Liver (tissue), 9 donors: ENCODE measurements around the gene LRRC61. TPM values are rescaled to one million over a fixed set of nuclear protein-coding genes. Genes with fewer than 3 reads are reported as not detected.

Experiments
- DNase-seq: peaks from one replicate; pipeline ENCODE4 v3.0.0-alpha.2; 2017; ENCODE audit warnings: low spot score
- H3K27ac ChIP-seq, 2 donors: one replicate each; pipeline ENCODE4 v1.7.0; 2013; ENCODE audit warnings: inconsistent platforms in 2 of 2, low read length in 2 of 2, control low read depth in 1 of 2, low read depth in 1 of 2, mild to moderate bottlenecking in 1 of 2
- H3K27me3 ChIP-seq, 4 donors: one replicate each; pipeline versions ENCODE4 v1.6.1 to v1.7.0; 2013; ENCODE audit warnings: low read length in 3 of 4, inconsistent platforms in 1 of 4, mild to moderate bottlenecking in 1 of 4, moderate library complexity in 1 of 4; ENCODE audit not compliant: control insufficient read depth in 4 of 4, insufficient read depth in 4 of 4
- H3K36me3 ChIP-seq, 4 donors: one replicate each; pipeline versions ENCODE4 v1.6.1 to v1.7.0; 2013; ENCODE audit warnings: low read length in 3 of 4, mild to moderate bottlenecking in 3 of 4, low read depth in 1 of 4, moderate library complexity in 1 of 4; ENCODE audit not compliant: control insufficient read depth in 4 of 4, insufficient read depth in 3 of 4
- H3K4me1 ChIP-seq, 4 donors: one replicate each; pipeline versions ENCODE4 v1.6.1 to v1.7.0; 2013; ENCODE audit warnings: low read length in 3 of 4, mild to moderate bottlenecking in 3 of 4, moderate library complexity in 1 of 4; ENCODE audit not compliant: control insufficient read depth in 4 of 4, insufficient read depth in 4 of 4
- H3K4me3 ChIP-seq, 3 donors: one replicate each; pipeline versions ENCODE4 v1.6.1 to v1.7.0; 2013; ENCODE audit warnings: low read length in 3 of 3, control low read depth in 1 of 3, low read depth in 1 of 3, mild to moderate bottlenecking in 1 of 3
- H3K9ac ChIP-seq, 2 donors: one replicate each; pipeline ENCODE4 v1.7.0; 2013; ENCODE audit warnings: low read length in 2 of 2, mild to moderate bottlenecking in 2 of 2, moderate library complexity in 2 of 2, control low read depth in 1 of 2, low read depth in 1 of 2
- H3K9me3 ChIP-seq, 4 donors: one replicate each; pipeline versions ENCODE4 v1.6.1 to v1.7.0; 2013; ENCODE audit warnings: low read length in 3 of 4; ENCODE audit not compliant: control insufficient read depth in 4 of 4
- EGR1 ChIP-seq, 2 donors: IDR thresholded peaks; 2 replicates each; pipeline ENCODE4 v1.6.1; 2016 to 2018; ENCODE audit warnings: antibody characterized with exemption in 2 of 2, low read depth in 2 of 2
- FOXA2 ChIP-seq: IDR thresholded peaks from 2 replicates; pipeline ENCODE4 v1.6.1; 2016; ENCODE audit warnings: antibody characterized with exemption
- GABPA ChIP-seq, 2 donors: IDR thresholded peaks in 1 of 2; conservative IDR thresholded peaks in 1 of 2; 2 replicates each; pipeline ENCODE4 v1.6.1; 2016; ENCODE audit warnings: antibody characterized with exemption in 2 of 2, mild to moderate bottlenecking in 1 of 2, moderate library complexity in 1 of 2
- HNF4A ChIP-seq, 2 donors: conservative IDR thresholded peaks; 2 replicates each; pipeline ENCODE4 v1.6.1; 2016; ENCODE audit warnings: antibody characterized with exemption in 2 of 2, mild to moderate bottlenecking in 2 of 2
- HNF4G ChIP-seq: IDR thresholded peaks from 2 replicates; pipeline ENCODE4 v1.6.1; 2016; ENCODE audit warnings: antibody characterized with exemption
- JUND ChIP-seq, 2 donors: IDR thresholded peaks; 2 replicates each; pipeline ENCODE4 v1.6.1; 2016; ENCODE audit warnings: antibody characterized with exemption in 2 of 2
- NR2F2 ChIP-seq: IDR thresholded peaks from 2 replicates; pipeline ENCODE4 v1.6.1; 2016; ENCODE audit warnings: antibody characterized with exemption
- RAD21 ChIP-seq, 2 donors: IDR thresholded peaks; 2 replicates each; pipeline ENCODE4 v1.6.1; 2016; ENCODE audit warnings: antibody characterized with exemption in 2 of 2, mild to moderate bottlenecking in 2 of 2
- RXRA ChIP-seq, 2 donors: IDR thresholded peaks; 2 replicates each; pipeline ENCODE4 v1.6.1; 2017 to 2018; ENCODE audit warnings: antibody characterized with exemption in 2 of 2, mild to moderate bottlenecking in 1 of 2
- SP1 ChIP-seq: IDR thresholded peaks from 2 replicates; pipeline ENCODE4 v1.6.1; 2018; ENCODE audit warnings: antibody characterized with exemption, mild to moderate bottlenecking
- TAF1 ChIP-seq: conservative IDR thresholded peaks from 2 replicates; pipeline ENCODE4 v1.6.1; 2016; ENCODE audit warnings: antibody characterized with exemption, mild to moderate bottlenecking
- YY1 ChIP-seq: IDR thresholded peaks from 2 replicates; pipeline ENCODE4 v1.6.1; 2016; ENCODE audit warnings: antibody characterized with exemption, mild to moderate bottlenecking
- WGBS: extraction: QIAGEN DNeasy Blood & Tissue Kit; methylation state at CpG from one replicate; pipeline ENCODE4 v1.1.7; 2013; 5-methylcytosine and 5-hydroxymethylcytosine counted together
- polyA plus RNA-seq, 2 donors: library from polyadenylated mRNA; stranded (reverse) in 1 of 2; unstranded in 1 of 2; fragments of 200-250 nt in 1 of 2; fragments of >200 nt in 1 of 2; fragmentation: Nextera tagmentation in 1 of 2; extraction: Ambion mirVana in 1 of 2; gene quantifications; one replicate each; pipeline versions ENCODE4 v1.2.1 to v1.2.3, GENCODE V29; 2013 to 2015
- total RNA-seq, 2 donors: library from RNA; depleted of rRNA; stranded (reverse); fragments of >200 nt; gene quantifications; one replicate each; pipeline ENCODE4 v1.2.3, GENCODE V29; 2014
- TF ChIP-seq, protein P1 (sequence below): IDR thresholded peaks from 2 replicates; pipeline ENCODE4 v1.6.1; 2016; ENCODE audit warnings: antibody characterized with exemption
- TF ChIP-seq, protein P2 (sequence below): IDR thresholded peaks from 2 replicates; pipeline ENCODE4 v1.6.1; 2016; ENCODE audit warnings: antibody characterized with exemption
- TF ChIP-seq, protein P3 (sequence below): IDR thresholded peaks from 2 replicates; pipeline ENCODE4 v1.6.1; 2016; ENCODE audit warnings: antibody characterized with exemption
- TF ChIP-seq, protein P4 (sequence below): fragments of 150-350 bp; IDR thresholded peaks from 2 replicates; pipeline ENCODE4 v1.5.1; 2017; ENCODE audit warnings: improper control_type of control experiment, low read depth, low read length; ENCODE audit not compliant: missing input control
- TF ChIP-seq, protein P5 (sequence below): IDR thresholded peaks from 2 replicates; pipeline ENCODE4 v1.6.1; 2016; ENCODE audit warnings: antibody characterized with exemption, mild to moderate bottlenecking
- donor health status: healthy.
- donor health status: healthy.
- donor health status: healthy.
- donor health status: healthy.
- donor health status: healthy.

Gene LRRC61
- total and polyA plus RNA-seq, 4 donors = 12.0 to 21.0 (median 15.6) TPM

DNA sequence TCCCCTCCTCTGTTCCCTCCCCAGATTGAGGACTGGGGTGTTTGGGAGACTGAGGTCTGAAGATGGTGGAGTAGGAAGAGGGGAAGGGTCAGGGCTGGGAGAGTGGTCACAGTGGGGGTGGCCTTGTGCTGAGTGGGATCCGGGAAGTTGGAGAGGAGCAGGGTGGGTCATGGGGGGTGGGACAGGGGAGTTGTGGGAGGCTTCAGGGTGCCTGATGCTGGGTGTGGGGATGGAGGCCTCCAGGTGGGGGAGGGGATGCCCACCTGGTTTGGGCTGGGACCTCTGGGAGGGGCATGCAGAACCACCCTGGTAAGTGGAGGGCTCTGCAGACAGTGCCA is 58.6 kb downstream of the LRRC61 start:
- WGBS = 85% methylated on average over 1 of the region's 1 CpG
- Histone ChIP-seq H3K27me3 (no peaks in the 10 kb centered on the region), H3K9ac (no peak overlapping the region), H3K27ac (no peak overlapping the region), H3K4me3 (no peak overlapping the region), H3K4me1 (peaks cover 11 to 68% (median 62%) of the 10 kb centered on the region in 4 donors), H3K9me3 (no peaks in the 10 kb centered on the region), H3K36me3 (no peaks in the 10 kb centered on the region)
- no peak for DNase-seq
- TF ChIP-seq GABPA (IDR thresholded peaks at IDR 0.05 in 1 of 2, conservative IDR thresholded peaks at IDR 0.05 in 1 of 2) = no peak
- TF ChIP-seq, protein P1, sequence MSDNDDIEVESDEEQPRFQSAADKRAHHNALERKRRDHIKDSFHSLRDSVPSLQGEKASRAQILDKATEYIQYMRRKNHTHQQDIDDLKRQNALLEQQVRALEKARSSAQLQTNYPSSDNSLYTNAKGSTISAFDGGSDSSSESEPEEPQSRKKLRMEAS = no peak
- no peak for TF ChIP-seq YY1
- TF ChIP-seq, protein P2, sequence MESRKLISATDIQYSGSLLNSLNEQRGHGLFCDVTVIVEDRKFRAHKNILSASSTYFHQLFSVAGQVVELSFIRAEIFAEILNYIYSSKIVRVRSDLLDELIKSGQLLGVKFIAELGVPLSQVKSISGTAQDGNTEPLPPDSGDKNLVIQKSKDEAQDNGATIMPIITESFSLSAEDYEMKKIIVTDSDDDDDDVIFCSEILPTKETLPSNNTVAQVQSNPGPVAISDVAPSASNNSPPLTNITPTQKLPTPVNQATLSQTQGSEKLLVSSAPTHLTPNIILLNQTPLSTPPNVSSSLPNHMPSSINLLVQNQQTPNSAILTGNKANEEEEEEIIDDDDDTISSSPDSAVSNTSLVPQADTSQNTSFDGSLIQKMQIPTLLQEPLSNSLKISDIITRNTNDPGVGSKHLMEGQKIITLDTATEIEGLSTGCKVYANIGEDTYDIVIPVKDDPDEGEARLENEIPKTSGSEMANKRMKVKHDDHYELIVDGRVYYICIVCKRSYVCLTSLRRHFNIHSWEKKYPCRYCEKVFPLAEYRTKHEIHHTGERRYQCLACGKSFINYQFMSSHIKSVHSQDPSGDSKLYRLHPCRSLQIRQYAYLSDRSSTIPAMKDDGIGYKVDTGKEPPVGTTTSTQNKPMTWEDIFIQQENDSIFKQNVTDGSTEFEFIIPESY = no peak
- TF ChIP-seq FOXA2 = no peak

DNA sequence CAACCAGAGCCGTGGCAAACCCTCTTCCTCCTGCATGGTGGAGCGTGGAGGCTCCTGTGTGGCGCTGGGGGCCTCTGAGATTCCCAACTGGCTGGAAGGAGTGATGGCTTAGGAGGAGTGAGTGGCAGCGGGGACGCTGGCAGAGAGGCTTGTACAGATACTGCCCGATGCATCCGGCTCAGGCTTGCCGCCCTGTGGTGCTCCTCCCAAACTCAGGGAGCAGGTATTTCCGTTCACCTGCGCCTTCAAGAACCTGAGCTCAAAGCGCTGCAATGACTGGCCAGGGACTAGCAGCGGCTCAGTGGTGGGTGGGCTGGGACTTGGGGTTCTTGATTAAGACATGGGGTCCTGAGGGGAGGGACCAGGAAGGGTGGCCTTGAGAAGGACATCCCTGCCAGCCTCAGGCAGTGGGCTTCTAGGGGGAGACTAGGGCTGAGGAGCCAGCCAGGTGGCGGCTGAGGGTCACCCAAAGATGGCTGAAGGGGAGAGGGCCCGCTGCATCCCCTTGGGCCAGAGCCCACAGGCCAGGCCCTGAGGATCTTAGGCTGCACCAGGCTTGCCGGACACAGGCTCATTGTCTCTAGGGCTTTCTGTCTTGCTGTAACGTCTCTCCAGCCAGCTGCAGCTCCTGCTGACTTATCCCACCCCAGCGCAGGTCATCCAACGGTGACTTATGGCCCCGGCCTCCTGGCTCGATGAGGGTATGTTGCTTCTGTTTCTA is 59.1 kb downstream of the LRRC61 start:
- no peak overlapping the region for H3K27ac ChIP-seq
- no peak overlapping the region for H3K4me3 ChIP-seq
- no peaks in the 10 kb centered on the region for H3K27me3 ChIP-seq
- TF ChIP-seq SP1 (no peak), YY1 (no peak), EGR1 (IDR thresholded peaks at IDR 0.05; ENCODE audit: low read depth in 2 of 2) (no peak), NR2F2 (no peak), HNF4G (no peak), FOXA2 (no peak)
- TF ChIP-seq, protein P2 = no peak
- TF ChIP-seq, protein P1 = no peak
- 90% methylated on average over 20 of the region's 20 CpGs for WGBS
- H3K4me1 ChIP-seq = peaks cover 8 to 64% (median 59%) of the 10 kb centered on the region in 4 donors
- no peak overlapping the region for H3K9ac ChIP-seq
- DNase-seq = no peak
- no peaks in the 10 kb centered on the region for H3K9me3 ChIP-seq
- no peaks in the 10 kb centered on the region for H3K36me3 ChIP-seq

DNA sequence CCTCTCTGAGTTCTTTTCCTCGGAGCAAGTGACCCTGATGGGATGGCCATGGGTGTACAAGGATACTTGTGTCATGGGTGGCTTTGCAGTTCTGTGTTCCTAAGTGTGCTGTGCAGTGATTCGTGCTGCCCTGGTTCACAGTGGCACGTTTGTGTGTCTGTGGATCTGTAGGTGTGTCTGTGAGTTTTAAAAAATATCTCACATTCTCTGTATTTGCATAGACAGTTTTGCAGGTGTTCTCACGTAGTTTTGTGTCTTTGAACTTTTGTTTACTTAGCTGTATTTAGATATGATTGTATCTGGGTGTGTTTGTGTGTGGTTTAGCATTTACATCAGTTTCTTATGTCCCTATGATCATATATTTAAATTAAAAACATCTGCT is 59.7 kb downstream of the LRRC61 start:
- H3K4me1 ChIP-seq = peaks cover 6 to 58% (median 54%) of the 10 kb centered on the region in 4 donors
- H3K36me3 ChIP-seq = no peaks in the 10 kb centered on the region
- WGBS = 51% methylated on average over 4 of the region's 4 CpGs
- H3K9me3 ChIP-seq = no peaks in the 10 kb centered on the region
- H3K4me3 ChIP-seq = no peak overlapping the region
- H3K27ac ChIP-seq = no peak overlapping the region
- H3K27me3 ChIP-seq = no peaks in the 10 kb centered on the region
- no peak overlapping the region for H3K9ac ChIP-seq
- no peak for DNase-seq
- TF ChIP-seq, protein P3, sequence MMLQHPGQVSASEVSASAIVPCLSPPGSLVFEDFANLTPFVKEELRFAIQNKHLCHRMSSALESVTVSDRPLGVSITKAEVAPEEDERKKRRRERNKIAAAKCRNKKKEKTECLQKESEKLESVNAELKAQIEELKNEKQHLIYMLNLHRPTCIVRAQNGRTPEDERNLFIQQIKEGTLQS = no peak
- no peak for TF ChIP-seq EGR1 (IDR thresholded peaks at IDR 0.05; ENCODE audit: low read depth in 2 of 2)
- TF ChIP-seq YY1 = no peak
- TF ChIP-seq RAD21 (IDR thresholded peaks at IDR 0.05) = no peak
- no peak for TF ChIP-seq RXRA (IDR thresholded peaks at IDR 0.05)
- no peak for TF ChIP-seq TAF1
- TF ChIP-seq HNF4G = no peak
- TF ChIP-seq, protein P4, sequence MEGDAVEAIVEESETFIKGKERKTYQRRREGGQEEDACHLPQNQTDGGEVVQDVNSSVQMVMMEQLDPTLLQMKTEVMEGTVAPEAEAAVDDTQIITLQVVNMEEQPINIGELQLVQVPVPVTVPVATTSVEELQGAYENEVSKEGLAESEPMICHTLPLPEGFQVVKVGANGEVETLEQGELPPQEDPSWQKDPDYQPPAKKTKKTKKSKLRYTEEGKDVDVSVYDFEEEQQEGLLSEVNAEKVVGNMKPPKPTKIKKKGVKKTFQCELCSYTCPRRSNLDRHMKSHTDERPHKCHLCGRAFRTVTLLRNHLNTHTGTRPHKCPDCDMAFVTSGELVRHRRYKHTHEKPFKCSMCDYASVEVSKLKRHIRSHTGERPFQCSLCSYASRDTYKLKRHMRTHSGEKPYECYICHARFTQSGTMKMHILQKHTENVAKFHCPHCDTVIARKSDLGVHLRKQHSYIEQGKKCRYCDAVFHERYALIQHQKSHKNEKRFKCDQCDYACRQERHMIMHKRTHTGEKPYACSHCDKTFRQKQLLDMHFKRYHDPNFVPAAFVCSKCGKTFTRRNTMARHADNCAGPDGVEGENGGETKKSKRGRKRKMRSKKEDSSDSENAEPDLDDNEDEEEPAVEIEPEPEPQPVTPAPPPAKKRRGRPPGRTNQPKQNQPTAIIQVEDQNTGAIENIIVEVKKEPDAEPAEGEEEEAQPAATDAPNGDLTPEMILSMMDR = no peak
- TF ChIP-seq SP1 = no peak
- TF ChIP-seq JUND (IDR thresholded peaks at IDR 0.05) = no peak
- TF ChIP-seq HNF4A (conservative IDR thresholded peaks at IDR 0.05) = no peak
- TF ChIP-seq, protein P5, sequence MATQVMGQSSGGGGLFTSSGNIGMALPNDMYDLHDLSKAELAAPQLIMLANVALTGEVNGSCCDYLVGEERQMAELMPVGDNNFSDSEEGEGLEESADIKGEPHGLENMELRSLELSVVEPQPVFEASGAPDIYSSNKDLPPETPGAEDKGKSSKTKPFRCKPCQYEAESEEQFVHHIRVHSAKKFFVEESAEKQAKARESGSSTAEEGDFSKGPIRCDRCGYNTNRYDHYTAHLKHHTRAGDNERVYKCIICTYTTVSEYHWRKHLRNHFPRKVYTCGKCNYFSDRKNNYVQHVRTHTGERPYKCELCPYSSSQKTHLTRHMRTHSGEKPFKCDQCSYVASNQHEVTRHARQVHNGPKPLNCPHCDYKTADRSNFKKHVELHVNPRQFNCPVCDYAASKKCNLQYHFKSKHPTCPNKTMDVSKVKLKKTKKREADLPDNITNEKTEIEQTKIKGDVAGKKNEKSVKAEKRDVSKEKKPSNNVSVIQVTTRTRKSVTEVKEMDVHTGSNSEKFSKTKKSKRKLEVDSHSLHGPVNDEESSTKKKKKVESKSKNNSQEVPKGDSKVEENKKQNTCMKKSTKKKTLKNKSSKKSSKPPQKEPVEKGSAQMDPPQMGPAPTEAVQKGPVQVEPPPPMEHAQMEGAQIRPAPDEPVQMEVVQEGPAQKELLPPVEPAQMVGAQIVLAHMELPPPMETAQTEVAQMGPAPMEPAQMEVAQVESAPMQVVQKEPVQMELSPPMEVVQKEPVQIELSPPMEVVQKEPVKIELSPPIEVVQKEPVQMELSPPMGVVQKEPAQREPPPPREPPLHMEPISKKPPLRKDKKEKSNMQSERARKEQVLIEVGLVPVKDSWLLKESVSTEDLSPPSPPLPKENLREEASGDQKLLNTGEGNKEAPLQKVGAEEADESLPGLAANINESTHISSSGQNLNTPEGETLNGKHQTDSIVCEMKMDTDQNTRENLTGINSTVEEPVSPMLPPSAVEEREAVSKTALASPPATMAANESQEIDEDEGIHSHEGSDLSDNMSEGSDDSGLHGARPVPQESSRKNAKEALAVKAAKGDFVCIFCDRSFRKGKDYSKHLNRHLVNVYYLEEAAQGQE = no peak
- TF ChIP-seq NR2F2 = no peak
- no peak for TF ChIP-seq FOXA2
